IMR-90 (cell line): ENCODE data around the gene WDR5.

ENCODE experiments used
- BHLHE40 ChIP-seq: fragments of 150-350 bp; IDR thresholded peaks from 2 replicates; pipeline ENCODE4 v1.6.1; 2016; ENCODE audit warnings: mild to moderate bottlenecking, low read depth, low read length
- CTCF ChIP-seq: conservative IDR thresholded peaks from 2 replicates; pipeline ENCODE4 v1.5.1; 2012; ENCODE audit warnings: mild to moderate bottlenecking, low read depth, low read length, improper control_type of control experiment
- MAFK ChIP-seq: IDR thresholded peaks from 2 replicates; pipeline ENCODE4 v1.6.1; 2012; ENCODE audit warnings: low read depth, low read length, improper control_type of control experiment
- MXI1 ChIP-seq: IDR thresholded peaks from 2 replicates; pipeline ENCODE4 v1.6.1; 2012; ENCODE audit warnings: low read depth, mild to moderate bottlenecking, low read length, moderate library complexity, borderline replicate concordance
- POLR2A ChIP-seq: IDR thresholded peaks from 2 replicates; pipeline ENCODE4 v1.6.1; 2012; ENCODE audit warnings: mild to moderate bottlenecking, low read depth, low read length
- RAD21 ChIP-seq: IDR thresholded peaks from 2 replicates; pipeline ENCODE4 v1.6.1; 2012; ENCODE audit warnings: low read length, improper control_type of control experiment
- RCOR1 ChIP-seq: IDR thresholded peaks from 2 replicates; pipeline ENCODE4 v1.6.1; 2012; ENCODE audit warnings: mild to moderate bottlenecking, low read length, improper control_type of control experiment; ENCODE audit not compliant: insufficient replicate concordance
- SMC3 ChIP-seq: fragments of 150-350 bp; IDR thresholded peaks from 2 replicates; pipeline ENCODE4 v1.6.1; 2016; ENCODE audit warnings: low read depth, mild to moderate bottlenecking, antibody characterized with exemption, low read length, moderate library complexity

DNA sequence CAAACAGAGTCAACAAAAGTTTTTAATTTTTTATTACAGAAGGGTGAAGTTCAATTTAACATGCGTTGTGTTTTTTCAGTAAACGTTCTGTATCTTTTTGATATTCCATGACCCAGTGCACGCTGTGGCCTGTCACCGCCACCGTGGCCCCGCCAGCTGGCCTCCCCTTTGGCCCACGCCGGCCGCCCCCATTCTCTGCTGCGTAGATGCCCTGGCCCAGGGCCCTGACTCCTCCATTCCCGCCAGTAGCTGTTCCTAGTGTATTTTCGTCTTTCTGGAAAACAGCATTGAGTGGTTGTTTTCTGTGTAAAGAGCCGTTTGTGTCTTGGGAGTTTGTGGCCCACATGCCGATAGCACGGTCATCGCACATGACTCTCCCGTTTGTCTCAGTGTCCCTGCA, 22.4 kb downstream of the WDR5 start:
- no peak for TF ChIP-seq CTCF
- TF ChIP-seq MXI1: no peak
- TF ChIP-seq RCOR1: no peak
- no peak for TF ChIP-seq RAD21
- TF ChIP-seq SMC3: no peak
- no peak for TF ChIP-seq MAFK
- TF ChIP-seq POLR2A: no peak
- TF ChIP-seq BHLHE40: no peak
